MCF 10A (cell line): Measurements from ENCODE around the gene ABR. TPM values are rescaled to one million over a fixed set of nuclear protein-coding genes. Genes with fewer than 3 reads are reported as not detected.

ENCODE experiments used
- BruUV-seq: library from RNA; stranded (reverse); fragments of 400-500 nt; replicated peaks from 2 replicates; lab custom pipeline; 2021; lab: Mats Ljungman, UMichigan
- CTCF ChIA-PET: fragments of 300-600 bp; sonication (Branson Sonifier 250); formaldehyde crosslinking; extraction: SDS; loops from one replicate; lab custom pipeline; 2021; ENCODE audit warnings: antibody characterized with exemption, inconsistent platforms; lab: Yijun Ruan, JAX
- POLR2A ChIA-PET: fragments of 300-600, 350-650 bp; sonication (Branson Sonifier 250); formaldehyde crosslinking; extraction: SDS; loops from one replicate; lab custom pipeline; 2020; ENCODE audit warnings: antibody characterized with exemption, inconsistent platforms; lab: Yijun Ruan, JAX
- DNase-seq: peaks from one replicate; pipeline ENCODE4 v3.0.0-alpha.2; 2018; ENCODE audit not compliant: unreplicated experiment
- H3K27ac Mint-ChIP-seq: one replicate; pipeline ENCODE4 v1.8.0; 2022; ENCODE audit warnings: mild to moderate bottlenecking, low read depth, mixed read lengths; ENCODE audit not compliant: unreplicated experiment
- H3K27me3 Mint-ChIP-seq: one replicate; pipeline ENCODE4 v1.8.0; 2022; ENCODE audit warnings: mixed read lengths; ENCODE audit not compliant: insufficient read depth, unreplicated experiment
- H3K36me3 Mint-ChIP-seq: one replicate; pipeline ENCODE4 v1.8.0; 2022; ENCODE audit warnings: mild to moderate bottlenecking, moderate library complexity, mixed read lengths; ENCODE audit not compliant: insufficient read depth, unreplicated experiment
- H3K4me1 Mint-ChIP-seq: one replicate; pipeline ENCODE4 v1.8.0; 2022; ENCODE audit warnings: mixed read lengths; ENCODE audit not compliant: insufficient read depth, unreplicated experiment
- H3K4me3 Mint-ChIP-seq: one replicate; pipeline ENCODE4 v1.8.0; 2022; ENCODE audit warnings: mild to moderate bottlenecking, moderate library complexity, mixed read lengths; ENCODE audit not compliant: unreplicated experiment
- H3K9me3 Mint-ChIP-seq: one replicate; pipeline ENCODE4 v1.8.0; 2022; ENCODE audit warnings: mixed read lengths; ENCODE audit not compliant: unreplicated experiment
- intact Hi-C: fragments of 100-400 bp; cut with micrococcal nuclease; formaldehyde crosslinking; loops from 2 replicates; pipeline ENCODE4 v1.14.1; 2022
- total RNA-seq: library from RNA; stranded (reverse); gene quantifications from 2 replicates; pipeline ENCODE4 v1.2.3, GENCODE V29; 2022
- TF ChIP-seq, protein P1 (sequence below): fragments of 200-600 bp; IDR thresholded peaks from one replicate; pipeline ENCODE4 v1.8.0; 2022; ENCODE audit warnings: antibody characterized with exemption, mild to moderate bottlenecking; ENCODE audit not compliant: unreplicated experiment

ABR gene
- total RNA-seq, 1 experiment from 2014 or later = 44.7 TPM

DNA sequence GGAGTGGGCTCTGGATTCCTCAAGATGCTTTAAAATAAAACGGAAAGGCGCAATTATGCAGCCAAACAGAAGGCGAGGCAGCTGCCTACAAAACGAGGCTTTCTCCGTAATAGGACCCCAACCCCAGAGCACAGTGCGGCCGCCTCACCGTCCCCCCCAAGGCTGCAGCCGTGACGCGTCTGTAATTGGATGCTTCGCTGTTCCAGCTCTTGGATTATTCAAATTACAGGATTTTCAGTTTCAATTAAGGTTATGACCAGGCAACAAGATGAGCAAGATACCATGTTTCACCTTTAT is 37.3 kb upstream of the ABR start:
- Mint-ChIP-seq H3K9me3 (no peaks in the 10 kb centered on the region), H3K27me3 (peaks cover 36% of the 10 kb centered on the region), H3K4me1 (no peaks in the 10 kb centered on the region), H3K4me3 (no peak overlapping the region), H3K36me3 (no peaks in the 10 kb centered on the region), H3K27ac (no peak overlapping the region)
- no peak for DNase-seq
- ChIA-PET CTCF (interaction anchor here (1.2 kb wide), 1 partner anchor 95 kb away, joined by 3 read pairs; no protein-coding TSS in a partner anchor), POLR2A (no interaction called here)
- intact Hi-C loops = no loop called here
- TF ChIP-seq, protein P1, sequence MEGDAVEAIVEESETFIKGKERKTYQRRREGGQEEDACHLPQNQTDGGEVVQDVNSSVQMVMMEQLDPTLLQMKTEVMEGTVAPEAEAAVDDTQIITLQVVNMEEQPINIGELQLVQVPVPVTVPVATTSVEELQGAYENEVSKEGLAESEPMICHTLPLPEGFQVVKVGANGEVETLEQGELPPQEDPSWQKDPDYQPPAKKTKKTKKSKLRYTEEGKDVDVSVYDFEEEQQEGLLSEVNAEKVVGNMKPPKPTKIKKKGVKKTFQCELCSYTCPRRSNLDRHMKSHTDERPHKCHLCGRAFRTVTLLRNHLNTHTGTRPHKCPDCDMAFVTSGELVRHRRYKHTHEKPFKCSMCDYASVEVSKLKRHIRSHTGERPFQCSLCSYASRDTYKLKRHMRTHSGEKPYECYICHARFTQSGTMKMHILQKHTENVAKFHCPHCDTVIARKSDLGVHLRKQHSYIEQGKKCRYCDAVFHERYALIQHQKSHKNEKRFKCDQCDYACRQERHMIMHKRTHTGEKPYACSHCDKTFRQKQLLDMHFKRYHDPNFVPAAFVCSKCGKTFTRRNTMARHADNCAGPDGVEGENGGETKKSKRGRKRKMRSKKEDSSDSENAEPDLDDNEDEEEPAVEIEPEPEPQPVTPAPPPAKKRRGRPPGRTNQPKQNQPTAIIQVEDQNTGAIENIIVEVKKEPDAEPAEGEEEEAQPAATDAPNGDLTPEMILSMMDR = no peak
- BruUV-seq = no TSS peak

DNA sequence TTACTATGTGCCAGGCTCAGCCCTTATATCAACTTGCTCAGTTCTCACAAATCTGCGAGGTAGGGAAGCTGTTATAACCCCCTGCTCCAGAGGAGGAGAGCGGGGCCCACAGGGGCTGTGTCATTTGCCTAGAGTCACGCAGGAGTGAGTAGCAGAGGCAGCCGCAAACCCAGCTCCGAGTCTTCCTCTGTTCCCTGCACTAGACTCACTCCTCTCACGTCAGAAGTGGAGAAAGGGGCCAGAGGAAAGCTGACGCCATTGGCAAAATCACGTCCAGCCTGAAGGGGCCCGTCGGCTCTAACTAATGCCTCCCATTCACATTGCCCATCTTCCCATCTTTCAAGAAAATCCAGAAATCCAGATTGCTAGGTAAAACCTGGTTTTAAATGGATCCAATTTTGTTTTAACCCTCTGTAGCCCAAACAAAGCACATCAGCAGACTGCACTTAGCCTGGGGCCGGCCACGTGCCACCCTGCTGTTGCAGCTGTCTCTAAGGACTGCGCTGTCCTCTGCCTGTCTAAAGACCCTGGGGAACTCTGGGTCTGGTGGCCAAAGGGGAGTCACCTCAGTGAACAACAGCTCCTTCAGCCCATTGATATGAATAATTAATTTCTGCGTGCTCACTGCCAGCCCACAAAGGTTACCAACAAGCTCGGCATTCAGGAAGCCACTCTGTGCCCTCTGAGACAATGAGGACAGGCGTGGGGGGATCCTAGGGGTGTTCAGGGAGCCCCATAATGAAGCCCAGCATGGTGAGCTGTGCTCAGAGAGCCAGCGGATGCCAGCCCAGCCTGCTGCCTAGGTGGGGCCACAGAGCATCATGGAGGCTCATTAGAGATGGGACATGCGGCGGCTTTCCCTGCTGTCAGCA is 36.7 kb upstream of the ABR start:
- BruUV-seq = no TSS peak
- ChIA-PET POLR2A (no interaction called here), CTCF (interaction anchor here (1.2 kb wide), 1 partner anchor 94 kb away, joined by 3 read pairs; no protein-coding TSS in a partner anchor)
- H3K27me3 Mint-ChIP-seq = peaks cover 42% of the 10 kb centered on the region
- no peak overlapping the region for H3K27ac Mint-ChIP-seq
- DNase-seq = no peak
- H3K4me3 Mint-ChIP-seq = no peak overlapping the region
- H3K9me3 Mint-ChIP-seq = no peaks in the 10 kb centered on the region
- H3K36me3 Mint-ChIP-seq = no peaks in the 10 kb centered on the region
- intact Hi-C loops = no loop called here
- TF ChIP-seq, protein P1 = no peak
- H3K4me1 Mint-ChIP-seq = no peaks in the 10 kb centered on the region

DNA sequence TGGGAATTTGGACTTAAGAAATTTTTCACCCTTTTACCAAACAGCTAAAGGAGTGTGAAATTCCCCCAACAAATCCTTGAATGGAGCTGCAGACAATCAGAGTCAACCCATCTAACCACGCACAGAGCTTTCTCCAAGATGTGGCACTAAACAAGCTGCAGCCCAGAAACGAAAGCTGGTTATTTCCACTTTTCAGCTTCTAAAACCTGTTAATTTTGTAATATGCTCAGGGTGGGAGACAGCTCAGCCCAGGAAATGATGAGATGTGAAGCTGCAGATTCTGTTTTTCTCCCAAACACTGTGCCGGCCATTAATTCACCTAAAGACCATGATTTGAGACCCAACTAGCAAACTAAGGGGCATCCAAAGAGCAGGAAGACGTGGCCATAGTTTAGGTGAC is 33.2 kb upstream of the ABR start:
- TF ChIP-seq, protein P1 = no peak
- Mint-ChIP-seq H3K9me3 (no peaks in the 10 kb centered on the region), H3K27me3 (peaks cover 67% of the 10 kb centered on the region), H3K27ac (no peak overlapping the region), H3K4me3 (no peak overlapping the region), H3K36me3 (no peaks in the 10 kb centered on the region), H3K4me1 (no peaks in the 10 kb centered on the region)
- no peak for DNase-seq
- POLR2A ChIA-PET = no interaction called here
- intact Hi-C loops = no loop called here
- no TSS peak for BruUV-seq
- CTCF ChIA-PET = interaction anchor here (0.7 kb wide), 1 partner anchor 66 kb away, joined by 3 read pairs; no protein-coding TSS in a partner anchor

DNA sequence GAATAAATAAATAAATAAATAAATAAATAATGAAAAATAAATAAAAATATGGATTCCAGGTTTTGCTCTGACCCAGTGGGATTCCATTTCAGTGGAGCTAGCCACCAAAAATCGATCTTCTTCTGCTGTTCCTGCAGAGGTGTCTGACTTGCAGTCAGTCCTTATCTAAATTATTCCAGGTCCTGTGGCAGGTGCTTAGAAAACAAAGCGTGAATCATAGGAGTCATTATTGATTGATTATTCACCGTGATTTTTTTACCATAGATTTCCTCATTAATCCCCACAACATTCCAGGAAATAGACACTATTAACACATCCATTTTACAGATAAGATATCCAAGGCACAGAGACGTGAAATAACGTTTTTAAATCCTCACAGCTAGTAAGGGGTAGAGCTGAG is 31.5 kb upstream of the ABR start:
- H3K27ac Mint-ChIP-seq = no peak overlapping the region
- ChIA-PET POLR2A (no interaction called here), CTCF (no interaction called here)
- no peak for DNase-seq
- no TSS peak for BruUV-seq
- H3K4me1 Mint-ChIP-seq = no peaks in the 10 kb centered on the region
- H3K9me3 Mint-ChIP-seq = no peaks in the 10 kb centered on the region
- peaks cover 59% of the 10 kb centered on the region for H3K27me3 Mint-ChIP-seq
- intact Hi-C loops = no loop called here
- H3K36me3 Mint-ChIP-seq = no peaks in the 10 kb centered on the region
- no peak overlapping the region for H3K4me3 Mint-ChIP-seq
- TF ChIP-seq, protein P1 = no peak
